HG03280 (cell line): ENCODE data around the gene KLHL22.
"Not testable (repeated sequence)": the region's sequence is repeated elsewhere in the genome, so short reads cannot be mapped to it uniquely, and the experiment has no call there.

Experiments
- ATAC-seq: cut with Tn5 transposase; IDR thresholded peaks from one replicate; pipeline ENCODE4 v1.9.1; 2021; ENCODE audit warnings: mild to moderate bottlenecking, moderate library complexity; ENCODE audit not compliant: unreplicated experiment

KLHL22 gene

GRCh38 chr22:20494978-20495860 is at the start of gene KLHL22:
Gene KLHL22, minus strand, starts transcription at chr22:20495795. Its CDS starts 6,584 bp downstream, at chr22:20489211.
- peak; percentile 43 for ATAC-seq

- ATAC-seq = not testable (repeated sequence)
Measured at GRCh38 chr22:20545318-20545634, 49.7 kb upstream of the KLHL22 start.

- no peak for ATAC-seq
Measured at GRCh38 chr22:20542736-20543135, 47.1 kb upstream of the KLHL22 start.

- no peak for ATAC-seq
Measured at GRCh38 chr22:20542055-20542454, 46.5 kb upstream of the KLHL22 start.

- ATAC-seq = not testable (repeated sequence)
Measured at GRCh38 chr22:20538875-20539274, 43.3 kb upstream of the KLHL22 start.

- no peak for ATAC-seq
Measured at GRCh38 chr22:20537983-20538382, 42.4 kb upstream of the KLHL22 start.

- no peak for ATAC-seq
Measured at GRCh38 chr22:20537325-20537756, 41.7 kb upstream of the KLHL22 start.

GRCh38 chr22:20536590-20537324 is 41.2 kb upstream of the KLHL22 start:
- no peak for ATAC-seq

GRCh38 chr22:20533879-20534265 is 38.3 kb upstream of the KLHL22 start:
- no peak for ATAC-seq

GRCh38 chr22:20533095-20533878 is 37.7 kb upstream of the KLHL22 start:
- no peak for ATAC-seq

GRCh38 chr22:20532256-20532993 is 36.8 kb upstream of the KLHL22 start:
- ATAC-seq = no peak

GRCh38 chr22:20531404-20532201 is 36.0 kb upstream of the KLHL22 start:
- no peak for ATAC-seq

- no peak for ATAC-seq
Measured at GRCh38 chr22:20531154-20531403, 35.5 kb upstream of the KLHL22 start.

GRCh38 chr22:20530368-20531153 is 35.0 kb upstream of the KLHL22 start:
- no peak for ATAC-seq

GRCh38 chr22:20528405-20528978 is 32.9 kb upstream of the KLHL22 start:
- no peak for ATAC-seq

GRCh38 chr22:20526628-20527355 is 31.2 kb upstream of the KLHL22 start:
- ATAC-seq = no peak

GRCh38 chr22:20526305-20526627 is 30.7 kb upstream of the KLHL22 start:
- no peak for ATAC-seq

- ATAC-seq = no peak
Measured at GRCh38 chr22:20525048-20525447, 29.5 kb upstream of the KLHL22 start.
